ENCODE data around the gene SPRING1. TPM values are rescaled to one million over a fixed set of nuclear protein-coding genes. Genes with fewer than 3 reads are reported as not detected.

SPRING1 gene
- total and polyA plus RNA-seq, 10 donors: 8.8 to 43.8 (median 23.7) TPM

DNA sequence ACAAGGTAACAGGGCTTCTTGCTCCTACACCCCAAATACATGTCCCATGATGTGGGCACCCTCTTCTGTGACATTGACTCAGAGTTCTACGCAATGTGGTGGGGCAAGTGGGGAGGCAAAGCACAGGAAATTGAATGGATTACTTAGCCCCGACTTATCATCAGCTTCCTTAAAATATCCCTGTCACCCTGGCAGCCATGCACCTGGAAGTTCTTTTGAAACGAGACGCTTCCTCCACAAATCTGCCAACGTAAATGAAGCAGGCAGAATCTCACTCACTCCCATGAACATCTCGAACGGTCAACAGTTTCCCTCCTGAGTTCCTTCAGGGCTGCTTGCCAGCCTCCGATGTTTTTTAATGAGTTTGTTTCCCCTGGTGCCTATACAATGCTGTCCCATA is 33.8 kb upstream of the SPRING1 start:
- TF ChIP-seq POLR2AphosphoS5 (IDR thresholded peaks at IDR 0.05) (no peak), POLR2A (IDR thresholded peaks at IDR 0.05) (no peak)
- TF ChIP-seq, protein P1, sequence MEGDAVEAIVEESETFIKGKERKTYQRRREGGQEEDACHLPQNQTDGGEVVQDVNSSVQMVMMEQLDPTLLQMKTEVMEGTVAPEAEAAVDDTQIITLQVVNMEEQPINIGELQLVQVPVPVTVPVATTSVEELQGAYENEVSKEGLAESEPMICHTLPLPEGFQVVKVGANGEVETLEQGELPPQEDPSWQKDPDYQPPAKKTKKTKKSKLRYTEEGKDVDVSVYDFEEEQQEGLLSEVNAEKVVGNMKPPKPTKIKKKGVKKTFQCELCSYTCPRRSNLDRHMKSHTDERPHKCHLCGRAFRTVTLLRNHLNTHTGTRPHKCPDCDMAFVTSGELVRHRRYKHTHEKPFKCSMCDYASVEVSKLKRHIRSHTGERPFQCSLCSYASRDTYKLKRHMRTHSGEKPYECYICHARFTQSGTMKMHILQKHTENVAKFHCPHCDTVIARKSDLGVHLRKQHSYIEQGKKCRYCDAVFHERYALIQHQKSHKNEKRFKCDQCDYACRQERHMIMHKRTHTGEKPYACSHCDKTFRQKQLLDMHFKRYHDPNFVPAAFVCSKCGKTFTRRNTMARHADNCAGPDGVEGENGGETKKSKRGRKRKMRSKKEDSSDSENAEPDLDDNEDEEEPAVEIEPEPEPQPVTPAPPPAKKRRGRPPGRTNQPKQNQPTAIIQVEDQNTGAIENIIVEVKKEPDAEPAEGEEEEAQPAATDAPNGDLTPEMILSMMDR (IDR thresholded peaks at IDR 0.05 in 8 of 11, conservative IDR thresholded peaks at IDR 0.05 in 3 of 11): no peak
- Histone ChIP-seq H3K4me1 (no peaks in the 10 kb centered on the region), H3K9me3 (no peaks in the 10 kb centered on the region), H3K27me3 (replicated peaks in 1 of 7) (no peaks in the 10 kb centered on the region), H3K4me3 (no peak overlapping the region), H3K27ac (no peak overlapping the region), H3K36me3 (no peaks in the 10 kb centered on the region)
- intact Hi-C loops (cut with DNase I; ENCODE audit: low total_unique reads): no loop called here
- no peak for DNase-seq
- WGBS, 5 donors: 65 to 74% (median 69%) methylated on average over 8 of the region's 8 CpGs

DNA sequence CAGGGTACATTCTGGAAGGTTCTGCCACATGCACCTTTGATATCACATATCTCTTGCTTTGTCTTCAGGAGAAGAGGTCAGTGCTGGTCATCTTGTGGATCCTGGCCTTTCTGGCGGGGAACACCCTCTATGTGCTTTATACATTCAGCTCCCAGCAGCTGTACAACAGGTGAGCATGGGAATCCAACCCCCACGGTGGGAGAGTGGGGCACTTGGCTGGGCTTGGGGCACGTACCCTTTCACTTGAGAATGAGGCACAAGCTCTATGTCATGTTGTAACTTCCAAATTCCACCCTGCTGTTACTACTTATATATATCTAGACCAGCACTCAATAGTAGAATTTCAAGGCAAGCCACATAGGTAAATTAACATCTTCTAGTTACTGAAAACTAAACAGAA is 28.9 kb upstream of the SPRING1 start:
- peak; percentile 39 for DNase-seq
- Histone ChIP-seq H3K27ac (no peak overlapping the region), H3K9me3 (no peaks in the 10 kb centered on the region), H3K4me1 (no peaks in the 10 kb centered on the region), H3K27me3 (replicated peaks in 1 of 7) (no peaks in the 10 kb centered on the region), H3K36me3 (no peaks in the 10 kb centered on the region), H3K4me3 (no peak overlapping the region)
- 87 to 96% (median 92%) methylated on average over 3 of the region's 3 CpGs for WGBS, 5 donors
- no peak for TF ChIP-seq POLR2A (IDR thresholded peaks at IDR 0.05)
- intact Hi-C loops (cut with DNase I; ENCODE audit: low total_unique reads): no loop called here

DNA sequence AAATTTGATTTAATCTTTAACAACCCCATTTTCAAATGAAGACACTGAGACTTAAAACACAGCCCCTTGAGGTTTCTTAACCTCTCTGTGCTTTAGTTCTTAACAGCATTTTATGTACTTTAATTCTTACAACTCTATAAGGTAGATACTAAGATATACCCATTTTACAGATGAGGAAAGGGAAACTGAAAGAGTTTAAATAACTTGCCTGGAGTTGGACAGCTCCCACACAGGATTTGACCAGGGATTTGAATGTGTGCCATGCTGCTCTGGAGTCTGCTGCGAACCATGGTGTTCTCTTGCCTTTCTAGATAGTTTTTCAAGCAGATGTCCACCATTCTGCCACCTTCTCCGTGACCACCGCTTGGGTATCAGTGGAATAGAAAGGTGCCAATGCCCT is 28.4 kb upstream of the SPRING1 start:
- intact Hi-C loops (cut with DNase I; ENCODE audit: low total_unique reads): no loop called here
- WGBS, 5 donors: 92 to 95% (median 95%) methylated on average over 3 of the region's 3 CpGs
- Histone ChIP-seq H3K36me3 (no peaks in the 10 kb centered on the region), H3K27ac (no peak overlapping the region), H3K4me1 (no peaks in the 10 kb centered on the region), H3K9me3 (no peaks in the 10 kb centered on the region), H3K4me3 (no peak overlapping the region), H3K27me3 (replicated peaks in 1 of 7) (no peaks in the 10 kb centered on the region)
- TF ChIP-seq POLR2AphosphoS5 (IDR thresholded peaks at IDR 0.05) (no peak), POLR2A (IDR thresholded peaks at IDR 0.05) (no peak)
- TF ChIP-seq, protein P1 (IDR thresholded peaks at IDR 0.05 in 8 of 11, conservative IDR thresholded peaks at IDR 0.05 in 3 of 11): no peak
- DNase-seq: peak; percentile 17

DNA sequence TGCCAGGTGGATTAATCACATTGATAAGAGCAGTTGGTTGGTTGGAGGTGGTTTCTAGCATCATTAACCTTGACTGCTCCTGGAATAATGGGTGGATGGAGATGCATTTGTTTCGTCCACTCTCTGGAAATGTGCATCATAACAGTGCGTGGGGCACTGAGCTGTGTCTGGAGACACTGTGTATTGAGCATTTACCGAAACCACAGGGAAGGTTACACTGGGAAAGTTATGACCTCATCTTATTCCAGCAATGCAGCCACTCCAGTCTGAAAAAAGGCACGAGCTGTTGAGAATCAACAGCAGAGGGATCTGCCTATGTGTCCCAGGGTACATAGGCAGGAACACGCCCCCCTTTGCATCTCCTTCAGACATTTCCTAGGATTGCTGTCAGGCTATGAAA is 27.4 kb upstream of the SPRING1 start:
- H3K27me3 ChIP-seq (replicated peaks in 1 of 7): no peaks in the 10 kb centered on the region
- H3K4me1 ChIP-seq: no peaks in the 10 kb centered on the region
- 73 to 86% (median 83%) methylated on average over 5 of the region's 5 CpGs for WGBS, 5 donors
- DNase-seq: peak; percentile 4
- intact Hi-C loops (cut with DNase I; ENCODE audit: low total_unique reads): no loop called here
- H3K4me3 ChIP-seq: no peak overlapping the region
- no peaks in the 10 kb centered on the region for H3K36me3 ChIP-seq
- H3K27ac ChIP-seq: no peak overlapping the region
- TF ChIP-seq POLR2A (IDR thresholded peaks at IDR 0.05): no peak
- TF ChIP-seq POLR2AphosphoS5 (IDR thresholded peaks at IDR 0.05): no peak
- TF ChIP-seq, protein P1 (IDR thresholded peaks at IDR 0.05 in 8 of 11, conservative IDR thresholded peaks at IDR 0.05 in 3 of 11): no peak
- no peaks in the 10 kb centered on the region for H3K9me3 ChIP-seq

DNA sequence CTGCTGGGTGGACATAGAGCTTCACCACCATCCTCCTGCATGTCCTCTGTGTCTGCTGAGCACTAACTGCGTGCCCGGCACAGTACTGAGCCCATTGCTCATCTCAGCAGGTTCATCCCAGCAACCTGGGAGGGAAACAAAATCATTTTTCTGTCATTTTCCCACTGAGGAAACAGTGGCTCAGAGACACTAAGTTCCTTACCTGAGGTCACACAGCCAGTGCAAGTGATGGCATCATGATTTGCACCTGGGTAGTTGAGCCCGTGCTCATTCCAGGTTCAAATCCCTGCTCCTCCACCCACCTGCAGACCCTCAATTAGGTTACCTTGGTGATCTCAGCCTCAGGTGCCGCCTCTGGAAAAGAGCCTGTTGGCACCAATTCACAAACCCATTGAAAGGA is 23.6 kb upstream of the SPRING1 start:
- no peak overlapping the region for H3K4me3 ChIP-seq
- 92 to 98% (median 97%) methylated on average over 4 of the region's 4 CpGs for WGBS, 5 donors
- peak; percentile 19 for DNase-seq
- H3K36me3 ChIP-seq: no peaks in the 10 kb centered on the region
- H3K27me3 ChIP-seq (replicated peaks in 1 of 7): no peaks in the 10 kb centered on the region
- no peaks in the 10 kb centered on the region for H3K4me1 ChIP-seq
- intact Hi-C loops (cut with DNase I; ENCODE audit: low total_unique reads): no loop called here
- H3K27ac ChIP-seq: no peak overlapping the region
- TF ChIP-seq POLR2A (IDR thresholded peaks at IDR 0.05) (no peak), POLR2AphosphoS5 (IDR thresholded peaks at IDR 0.05) (no peak)
- TF ChIP-seq, protein P1 (IDR thresholded peaks at IDR 0.05 in 8 of 11, conservative IDR thresholded peaks at IDR 0.05 in 3 of 11): no peak
- no peaks in the 10 kb centered on the region for H3K9me3 ChIP-seq
